HL-60 (cell line): ENCODE data around the gene MNAT1.

Source experiments
- DNase-seq, 2 experiments: peaks; one replicate each; pipeline ENCODE4 v3.0.0-alpha.2; 2010 to 2020; ENCODE audit warnings: low read depth in 1 of 2, low spot score in 1 of 2
- H3K27ac ChIP-seq: fragments of 250-450 bp; sonication (Bioruptor Pico); replicated peaks from 2 replicates; pipeline ENCODE4 v1.5.1; 2020; ENCODE audit warnings: mild to moderate bottlenecking, moderate library complexity
- H3K27me3 ChIP-seq: fragments of 250-450 bp; sonication (Bioruptor Pico); 2 replicates; pipeline ENCODE4 v1.5.1; 2021; ENCODE audit warnings: mild to moderate bottlenecking, moderate library complexity; ENCODE audit not compliant: insufficient read depth, poor library complexity, severe bottlenecking
- H3K4me3 ChIP-seq: replicated peaks from 2 replicates; pipeline ENCODE4 v1.5.1; 2011; ENCODE audit warnings: mild to moderate bottlenecking, control low read depth, low read length; ENCODE audit not compliant: insufficient read depth
- CTCF ChIP-seq: IDR thresholded peaks from one replicate; pipeline ENCODE4 v1.5.1; 2011; ENCODE audit warnings: low read length, control low read depth, inconsistent platforms; ENCODE audit not compliant: insufficient read depth
- GABPA ChIP-seq: IDR thresholded peaks from 2 replicates; pipeline ENCODE4 v1.6.1; 2012; ENCODE audit warnings: low read depth
- POLR2AphosphoS5 ChIP-seq: IDR thresholded peaks from 2 replicates; pipeline ENCODE4 v1.6.1; 2012; ENCODE audit warnings: low read depth
- REST ChIP-seq: IDR thresholded peaks from 2 replicates; pipeline ENCODE4 v1.6.1; 2012; ENCODE audit warnings: low read depth; ENCODE audit not compliant: insufficient replicate concordance
- SPI1 ChIP-seq: IDR thresholded peaks from 2 replicates; pipeline ENCODE4 v1.6.1; 2012; ENCODE audit warnings: low read depth, mild to moderate bottlenecking, borderline replicate concordance

The MNAT1 gene

GRCh38 chr14:60735416-60735815 is 855 bp downstream of the MNAT1 start:
- DNase-seq, result no peak
- no peaks in the 10 kb centered on the region for H3K27me3 ChIP-seq
- peak overlapping the region; percentile 74 for H3K27ac ChIP-seq
- no peak for TF ChIP-seq POLR2AphosphoS5
- no peak for TF ChIP-seq REST
- no peak for TF ChIP-seq GABPA
- TF ChIP-seq SPI1, result no peak
- no peak for TF ChIP-seq CTCF
- H3K4me3 ChIP-seq, result peak overlapping the region; percentile 79

GRCh38 chr14:60736494-60736893 is 1.9 kb downstream of the MNAT1 start:
- H3K27me3 ChIP-seq, result no peaks in the 10 kb centered on the region
- no peak for TF ChIP-seq CTCF
- no peak for TF ChIP-seq REST
- no peak for TF ChIP-seq GABPA
- TF ChIP-seq SPI1, result no peak
- no peak for TF ChIP-seq POLR2AphosphoS5
- H3K4me3 ChIP-seq, result no peak overlapping the region
- DNase-seq, result no peak
- no peak overlapping the region for H3K27ac ChIP-seq

DNA sequence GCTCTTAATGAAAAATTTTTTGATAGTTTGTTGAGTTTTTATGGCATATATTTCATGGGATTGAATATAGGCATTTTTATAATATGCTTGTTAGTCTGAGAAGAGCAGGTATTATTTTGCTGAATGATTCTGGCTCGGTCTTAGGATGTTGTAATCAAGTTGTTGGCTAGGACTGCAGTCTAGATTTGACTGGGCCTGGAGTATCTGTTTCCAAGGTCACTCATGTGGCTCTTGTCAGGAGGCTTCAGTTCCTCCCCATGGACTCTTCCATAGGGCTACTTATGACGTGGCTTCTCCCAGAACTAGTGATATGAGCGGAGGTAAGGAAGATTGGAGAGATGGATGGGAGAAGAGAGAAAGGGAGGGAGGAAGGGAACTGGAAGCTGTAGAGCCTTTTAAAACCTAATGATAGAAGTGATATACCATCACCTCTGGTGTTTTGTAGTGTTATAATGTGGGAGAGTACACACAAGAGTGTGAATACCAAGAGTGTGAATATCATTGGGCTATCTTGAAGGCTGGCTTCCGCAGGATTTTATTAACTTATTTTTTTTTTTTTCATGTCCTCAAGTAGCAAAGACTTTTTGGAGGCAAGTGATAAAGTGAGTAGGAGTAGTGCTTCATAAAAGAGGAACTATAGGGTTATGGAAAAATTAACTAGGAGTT is 4.4 kb downstream of the MNAT1 start:
- Histone ChIP-seq H3K27me3 (no peaks in the 10 kb centered on the region), H3K4me3 (no peak overlapping the region), H3K27ac (no peak overlapping the region)
- no peak for DNase-seq
- TF ChIP-seq REST (no peak), CTCF (no peak), POLR2AphosphoS5 (no peak), SPI1 (no peak), GABPA (no peak)
